Pancreas (tissue), 10 donors: ENCODE results near the gene TRAPPC6A. TPM values are rescaled to one million over a fixed set of nuclear protein-coding genes. Genes with fewer than 3 reads are reported as not detected.

ENCODE experiments used
- ATAC-seq, 4 donors: fragments of 200-7000 bp; cut with Tn5 transposase; one replicate each; pipeline versions ENCODE4 v1.8.0 to v1.9.1; 2020; ENCODE audit warnings: mild to moderate bottlenecking in 4 of 4, moderate library complexity in 4 of 4
- DNase-seq, 6 donors: peaks; one replicate each; pipeline ENCODE4 v3.0.0-alpha.2; 2020
- FAIRE-seq: peaks from 2 replicates; lab custom pipeline; 2012; peaks lifted over from hg19 to GRCh38; lab: Jason Lieb, UNC
- H3K27ac ChIP-seq, 4 donors: fragments of 200-600 bp; sonication (generic); 1 replicate in 3 of 4; 2 replicates in 1 of 4; pipeline versions ENCODE4 v1.5.0 to v1.8.0; 2020
- H3K27me3 ChIP-seq, 4 donors: fragments of 200-600 bp; one replicate each; pipeline ENCODE4 v1.8.0; 2021
- H3K36me3 ChIP-seq, 3 donors: fragments of 200-600 bp; sonication (generic) in 1 of 3; one replicate each; pipeline versions ENCODE4 v1.5.0 to v1.8.0; 2020 to 2021
- H3K4me1 ChIP-seq, 3 donors: fragments of 200-600 bp; one replicate each; pipeline ENCODE4 v1.8.0; 2021
- H3K4me3 ChIP-seq, 4 donors: fragments of 200-600 bp; sonication (generic) in 2 of 4; one replicate each; pipeline versions ENCODE4 v1.5.0 to v1.8.0; 2020 to 2021
- H3K9me3 ChIP-seq, 4 donors: fragments of 200-600 bp; one replicate each; pipeline ENCODE4 v1.8.0; 2021
- CTCF ChIP-seq, 4 donors: fragments of 200-600 bp; sonication (generic) in 3 of 4; IDR thresholded peaks; one replicate each; pipeline versions ENCODE4 v1.5.0 to v1.8.0; 2021; ENCODE audit warnings: antibody characterized with exemption in 4 of 4
- WGBS, 2 donors: extraction: QIAGEN DNeasy Blood & Tissue Kit; methylation state at CpG; one replicate each; pipeline ENCODE4 v1.1.7; 2013; 5-methylcytosine and 5-hydroxymethylcytosine counted together
- intact Hi-C, 3 donors: fragments of 100-400 bp; cut with DNase I; formaldehyde crosslinking; loops; one replicate each; pipeline versions ENCODE4 v1.11.1 to v1.14.2; 2022
- polyA plus RNA-seq, 2 donors: library from polyadenylated mRNA; stranded (reverse); fragments of 200-250 nt; gene quantifications; one replicate each; pipeline ENCODE4 v1.2.3, GENCODE V29; 2013
- total RNA-seq, 6 donors: library from RNA; stranded (reverse); fragmentation: NEBNext Ultra II Directional in 4 of 6; extraction: Animal tissue kit (Norgen Biotek cat#: 25700) in 4 of 6; gene quantifications; one replicate each; pipeline versions ENCODE4 v1.2.1 to v1.2.4, GENCODE V29; 2021 to 2023
- donor health status: healthy with polysubstance abuse.
- donor health status: DM: no; HTN: no; CAD: no; lungs with moderate emphysema.
- donor health status: DM: no; HTN: no; CAD: no.
- donor health status: control.
- donor health status: control.
- donor health status: Bipolar disorder and iron deficiency.
- donor health status: DM: yes; HTN: yes; CAD: no.
- donor health status: DM: no; HTN: no; CAD: no.
- donor health status: DM: no; HTN: no; CAD: no.
- donor health status: DM: yes; HTN: yes; CAD: no.

Gene TRAPPC6A
- total and polyA plus RNA-seq, 8 donors: 9.7 to 37.9 (median 14.1) TPM

DNA sequence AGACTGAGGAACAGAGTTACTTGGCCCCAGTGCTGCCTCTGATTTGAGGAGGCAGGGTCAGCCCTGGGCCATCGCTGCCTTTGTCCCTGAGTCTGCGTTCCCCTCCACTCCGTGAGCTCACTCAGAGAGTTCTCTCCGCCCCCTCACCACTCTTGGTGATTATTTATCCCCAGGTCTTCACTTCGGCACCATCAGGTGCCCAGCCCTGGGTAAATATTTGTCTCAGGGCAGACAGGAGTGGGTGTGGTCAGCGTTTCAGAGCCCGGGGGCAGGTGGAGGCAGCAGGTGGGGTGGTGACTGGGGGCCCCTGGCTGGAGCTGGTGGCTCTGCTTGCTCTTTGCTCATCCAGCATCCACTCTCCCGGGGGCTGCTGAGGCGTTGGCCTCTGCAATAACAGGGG is 64.4 kb downstream of the TRAPPC6A start:
- Histone ChIP-seq H3K36me3 (no peaks in the 10 kb centered on the region), H3K4me1 (peaks cover 0 to 16% (median 15%) of the 10 kb centered on the region in 3 donors), H3K27me3 (no peaks in the 10 kb centered on the region), H3K9me3 (no peaks in the 10 kb centered on the region), H3K4me3 (no peak overlapping the region), H3K27ac (peak overlapping the region in 1 of 4 donors; percentile 28)
- FAIRE-seq (no peak), DNase-seq (no peak), ATAC-seq (peak; percentile 54 to 86 (median 82))
- intact Hi-C loops: no loop called here
- 29 to 30% methylated on average over 9 of the region's 9 CpGs for WGBS, 2 donors
- no peak for TF ChIP-seq CTCF (IDR thresholded peaks at IDR 0.05)

Other genes starting within 250 kb of the TRAPPC6A start
- gene APOC4, start 236.0 kb downstream of the TRAPPC6A start, total RNA-seq: under 1 TPM in 1 of 6 donors, not detected in 5; 0.47 TPM
- not detected for gene APOC4, start 236.0 kb downstream of the TRAPPC6A start, polyA plus RNA-seq
- 10 to 100 TPM in 1 of 6 donors, 1 to 10 TPM in 1, under 1 TPM in 2, not detected in 2; 0.49 to 22.1 (median 3.8) TPM for gene APOC2, start 232.2 kb downstream of the TRAPPC6A start, total RNA-seq
- 1 to 10 TPM in 1 of 2 donors, under 1 TPM in 1; 0.54 to 2.2 TPM for gene APOC2, start 232.2 kb downstream of the TRAPPC6A start, polyA plus RNA-seq
- 10 to 100 TPM; 56.4 to 73.6 (median 63.8) TPM for gene CLPTM1, start 222.9 kb downstream of the TRAPPC6A start, total RNA-seq
- 10 to 100 TPM; 74.5 to 81.9 TPM for gene CLPTM1, start 222.9 kb downstream of the TRAPPC6A start, polyA plus RNA-seq
- gene RELB, start 176.8 kb downstream of the TRAPPC6A start, total RNA-seq: 10 to 100 TPM in 4 of 6 donors, 1 to 10 TPM in 2; 8.3 to 21.7 (median 13.4) TPM
- 10 to 100 TPM; 25.1 to 33.5 TPM for gene RELB, start 176.8 kb downstream of the TRAPPC6A start, polyA plus RNA-seq
- gene CLASRP, start 139.2 kb downstream of the TRAPPC6A start, total RNA-seq: 10 to 100 TPM; 34.8 to 55.0 (median 47.7) TPM
- gene CLASRP, start 139.2 kb downstream of the TRAPPC6A start, polyA plus RNA-seq: 100 to 1,000 TPM; 213 to 244 TPM
- gene ZNF296, start 101.8 kb downstream of the TRAPPC6A start, total RNA-seq: under 1 TPM; 0.15 to 0.52 (median 0.32) TPM
- 1 to 10 TPM; 2.0 to 2.1 TPM for gene ZNF296, start 101.8 kb downstream of the TRAPPC6A start, polyA plus RNA-seq
- gene GEMIN7, start 99.0 kb downstream of the TRAPPC6A start, total RNA-seq: 10 to 100 TPM in 1 of 6 donors, 1 to 10 TPM in 5; 3.8 to 11.4 (median 7.7) TPM
- gene GEMIN7, start 99.0 kb downstream of the TRAPPC6A start, polyA plus RNA-seq: 10 to 100 TPM; 16.6 to 26.2 TPM
- gene PPP1R37, start 85.1 kb downstream of the TRAPPC6A start, total RNA-seq: 10 to 100 TPM; 13.0 to 18.7 (median 15.1) TPM
- gene PPP1R37, start 85.1 kb downstream of the TRAPPC6A start, polyA plus RNA-seq: 10 to 100 TPM; 31.7 to 57.4 TPM
- gene NKPD1, start 17.3 kb downstream of the TRAPPC6A start, total RNA-seq: under 1 TPM in 2 of 6 donors, not detected in 4; 0.03 to 0.09 TPM
- under 1 TPM; 0.19 to 0.33 TPM for gene NKPD1, start 17.3 kb downstream of the TRAPPC6A start, polyA plus RNA-seq
- gene BLOC1S3, start 547 bp upstream of the TRAPPC6A start, total RNA-seq: 10 to 100 TPM in 1 of 6 donors, 1 to 10 TPM in 5; 4.3 to 12.3 (median 6.3) TPM
- gene BLOC1S3, start 547 bp upstream of the TRAPPC6A start, polyA plus RNA-seq: 1 to 10 TPM; 2.1 to 3.6 TPM
- 1 to 10 TPM in 4 of 6 donors, under 1 TPM in 2; 0.59 to 2.6 (median 1.3) TPM for gene EXOC3L2, start 67.2 kb upstream of the TRAPPC6A start, total RNA-seq
- 1 to 10 TPM; 3.1 to 4.5 TPM for gene EXOC3L2, start 67.2 kb upstream of the TRAPPC6A start, polyA plus RNA-seq
- 10 to 100 TPM; 13.9 to 22.8 (median 20.0) TPM for gene MARK4, start 73.0 kb upstream of the TRAPPC6A start, total RNA-seq
- 10 to 100 TPM; 12.8 to 21.0 TPM for gene MARK4, start 73.0 kb upstream of the TRAPPC6A start, polyA plus RNA-seq
- 1 to 10 TPM in 1 of 6 donors, not detected in 5; 1.2 TPM for gene CKM, start 144.6 kb upstream of the TRAPPC6A start, total RNA-seq
- gene CKM, start 144.6 kb upstream of the TRAPPC6A start, polyA plus RNA-seq: 1 to 10 TPM in 1 of 2 donors, under 1 TPM in 1; 0.23 to 4.9 TPM
- gene KLC3, start 162.5 kb upstream of the TRAPPC6A start, total RNA-seq: 1 to 10 TPM; 1.7 to 3.3 (median 2.4) TPM
- 1 to 10 TPM; 4.6 to 6.4 TPM for gene KLC3, start 162.5 kb upstream of the TRAPPC6A start, polyA plus RNA-seq
- 10 to 100 TPM in 2 of 6 donors, 1 to 10 TPM in 4; 7.1 to 13.0 (median 8.1) TPM for gene ERCC2, start 192.3 kb upstream of the TRAPPC6A start, total RNA-seq
- gene ERCC2, start 192.3 kb upstream of the TRAPPC6A start, polyA plus RNA-seq: 10 to 100 TPM; 16.1 to 19.5 TPM
- 10 to 100 TPM; 22.8 to 42.7 (median 27.6) TPM for gene PPP1R13L, start 226.8 kb upstream of the TRAPPC6A start, total RNA-seq
- gene PPP1R13L, start 226.8 kb upstream of the TRAPPC6A start, polyA plus RNA-seq: 10 to 100 TPM; 50.5 to 54.4 TPM
- 1 to 10 TPM in 5 of 6 donors, under 1 TPM in 1; 0.91 to 5.3 (median 2.9) TPM for gene POLR1G, start 228.4 kb upstream of the TRAPPC6A start, total RNA-seq
- 1 to 10 TPM; 1.6 to 3.3 TPM for gene POLR1G, start 228.4 kb upstream of the TRAPPC6A start, polyA plus RNA-seq
- 10 to 100 TPM; 28.9 to 33.5 (median 32.9) TPM for gene ERCC1, start 245.7 kb upstream of the TRAPPC6A start, total RNA-seq
- gene ERCC1, start 245.7 kb upstream of the TRAPPC6A start, polyA plus RNA-seq: 10 to 100 TPM; 35.3 to 42.3 TPM